ENCODE measurements around the gene CCNJL.

CCNJL gene

DNA sequence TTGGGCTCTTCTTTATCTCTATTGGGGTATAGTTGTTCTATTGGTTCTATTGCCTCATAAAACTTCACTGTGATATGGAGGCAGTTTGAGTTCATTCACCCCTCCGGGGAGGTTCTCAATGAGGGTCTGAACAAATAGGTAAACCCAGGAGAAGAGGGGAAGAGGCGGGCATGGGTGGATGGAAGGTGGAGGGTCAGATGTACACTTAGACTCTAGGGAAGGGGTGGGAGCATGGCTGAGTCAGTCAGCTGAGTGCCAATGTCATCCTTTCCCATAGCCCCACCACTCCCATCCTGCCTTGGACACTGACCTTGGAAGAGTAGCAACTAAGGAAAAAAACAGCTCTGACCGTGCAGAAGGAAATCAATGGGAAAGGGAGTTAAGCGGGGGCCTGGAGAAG is 93.0 kb downstream of the CCNJL start:
- no peak for DNase-seq

DNA sequence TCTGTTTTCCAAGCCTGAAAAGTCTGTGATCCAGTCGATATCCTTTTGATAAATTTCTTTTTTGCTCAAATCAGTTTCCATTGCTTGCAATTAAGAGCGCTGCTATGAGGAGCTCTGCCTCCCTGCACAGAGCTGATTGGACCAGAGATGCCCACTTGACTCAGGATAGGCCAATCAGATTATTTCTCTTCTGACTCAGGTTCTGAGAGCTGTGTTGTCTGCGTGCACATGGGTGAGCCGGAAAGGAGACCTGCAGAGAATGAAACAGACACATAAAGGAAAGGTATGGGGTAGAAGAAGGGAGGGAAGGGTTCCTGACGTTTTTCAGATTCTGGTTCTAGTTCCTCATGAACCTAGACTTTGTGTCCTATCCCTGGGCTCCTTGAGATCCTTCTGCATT is 98.8 kb downstream of the CCNJL start:
- no peak for DNase-seq

DNA sequence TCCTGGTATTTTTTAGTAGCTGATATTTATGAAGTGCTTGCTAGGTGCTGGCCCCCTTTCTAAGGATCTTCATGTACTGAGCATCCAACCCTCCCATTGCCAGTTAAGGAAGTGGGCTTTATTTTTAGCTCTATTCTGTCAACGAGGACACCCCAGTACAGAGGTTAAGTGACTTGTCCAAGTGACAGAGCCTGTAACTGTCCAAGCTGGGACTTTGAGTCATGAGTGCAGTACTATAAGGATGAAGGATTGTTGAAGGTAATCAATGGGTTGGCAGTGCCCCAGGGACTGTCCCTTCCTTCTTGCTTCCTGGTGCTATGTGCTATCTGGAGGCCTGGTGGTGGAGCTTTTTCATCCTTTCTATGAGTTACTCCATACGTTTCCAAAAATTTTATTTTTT is 101.0 kb downstream of the CCNJL start:
- no peak for DNase-seq

DNA sequence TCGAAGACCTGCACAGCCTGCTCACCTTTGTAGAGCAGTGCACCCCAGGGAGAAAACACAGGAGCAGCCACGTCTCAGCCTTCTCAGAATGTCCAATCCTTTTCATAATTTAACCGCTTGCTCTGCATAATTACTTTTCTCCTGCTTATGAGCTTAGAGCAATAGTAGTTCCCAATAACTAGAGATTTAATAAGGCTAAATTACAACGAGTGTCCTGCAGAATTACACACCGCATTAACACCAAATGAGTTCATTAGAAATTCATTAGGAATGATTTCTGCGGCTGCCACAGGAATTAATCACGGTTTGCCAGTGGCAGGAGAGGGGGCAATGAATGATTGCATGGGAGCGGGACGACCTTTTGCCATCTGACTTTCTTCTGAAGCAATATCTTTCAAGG is 101.8 kb downstream of the CCNJL start:
- DNase-seq = no peak

DNA sequence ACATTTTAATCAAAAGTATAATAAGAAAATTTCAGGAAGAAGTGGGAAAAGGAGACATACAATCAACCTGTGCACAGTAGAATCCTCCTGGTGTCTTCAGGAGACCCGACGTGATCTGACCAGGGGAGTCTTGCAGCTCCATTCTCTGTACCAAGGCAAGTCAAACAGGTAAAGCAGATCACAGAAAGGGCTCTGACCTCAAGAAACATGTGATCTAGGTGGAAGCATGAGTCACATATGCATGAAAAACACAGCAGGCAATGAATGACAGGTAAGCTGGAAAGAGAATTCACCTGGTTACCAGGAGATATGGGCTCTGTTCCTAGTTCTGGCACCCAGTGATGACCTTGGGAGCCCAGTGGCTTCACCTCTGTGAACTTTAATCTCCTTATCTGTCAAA is 102.4 kb downstream of the CCNJL start:
- no peak for DNase-seq

DNA sequence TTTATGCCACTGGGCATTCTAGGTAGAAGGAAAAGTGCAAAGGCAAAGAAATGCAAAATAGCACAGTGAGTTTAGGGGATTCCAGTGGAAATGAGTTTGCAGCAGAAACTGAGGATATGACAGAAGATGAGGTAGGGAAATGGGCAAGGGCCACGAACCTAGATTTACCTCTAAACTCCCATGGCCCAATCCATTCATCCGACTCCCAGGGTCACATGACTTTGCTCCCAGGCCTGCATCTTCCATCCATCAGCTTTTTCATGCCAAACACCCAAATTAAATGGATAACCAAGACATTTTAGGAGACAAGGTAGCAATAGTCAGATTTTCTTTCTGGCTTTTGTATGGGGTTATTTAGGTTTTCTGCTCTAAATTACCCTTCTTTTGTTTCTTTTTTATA is 105.3 kb downstream of the CCNJL start:
- no peak for DNase-seq

All from T-helper 2 cell (primary cell).